Measurements from ENCODE around the gene MARCHF9.

- TF ChIP-seq CTCF (IDR thresholded peaks at IDR 0.05) = no peak
- TF ChIP-seq POLR2A (IDR thresholded peaks at IDR 0.05) = no peak
Observed at GRCh38 chr12:57738661-57739237, 16.2 kb upstream of the MARCHF9 start, which contains the start of gene AGAP2.

Data from lower leg skin (tissue), 3 donors.